ENCODE results near the gene TRAPPC11.

GRCh38 chr4:183716302-183716701 lies 57.2 kb downstream of the TRAPPC11 start:
- no peak for TF ChIP-seq POLR2A (IDR thresholded peaks at IDR 0.05; ENCODE audit: borderline replicate concordance, extremely low read depth, insufficient read depth, insufficient read length)
- TF ChIP-seq CEBPB (IDR thresholded peaks at IDR 0.05; ENCODE audit: low read depth): no peak
- no peak for TF ChIP-seq CTCF (IDR thresholded peaks at IDR 0.05 in 2 of 3, conservative IDR thresholded peaks at IDR 0.05 in 1 of 3; ENCODE audit: borderline replicate concordance in 1 of 3, insufficient read depth in 1 of 3, low read depth in 2 of 3, low read length in 2 of 3)
- no peak for TF ChIP-seq RAD21 (IDR thresholded peaks at IDR 0.05; ENCODE audit: low read depth)
- TF ChIP-seq POLR2AphosphoS5 (IDR thresholded peaks at IDR 0.05; ENCODE audit: low read depth, low read length): no peak
- TF ChIP-seq JUND (IDR thresholded peaks at IDR 0.05): no peak
- no peak for TF ChIP-seq ZNF274 (IDR thresholded peaks at IDR 0.05; ENCODE audit: low read depth, low read length)
- no peak for TF ChIP-seq SP1 (IDR thresholded peaks at IDR 0.05; ENCODE audit: low read depth)
